ENCODE measurements around the gene TTC13. TPM values are rescaled to one million over a fixed set of nuclear protein-coding genes. Genes with fewer than 3 reads are reported as not detected.
"Not testable (repeated sequence)": the region's sequence is repeated elsewhere in the genome, so short reads cannot be mapped to it uniquely, and the experiment has no call there.

Gene TTC13, protein sequence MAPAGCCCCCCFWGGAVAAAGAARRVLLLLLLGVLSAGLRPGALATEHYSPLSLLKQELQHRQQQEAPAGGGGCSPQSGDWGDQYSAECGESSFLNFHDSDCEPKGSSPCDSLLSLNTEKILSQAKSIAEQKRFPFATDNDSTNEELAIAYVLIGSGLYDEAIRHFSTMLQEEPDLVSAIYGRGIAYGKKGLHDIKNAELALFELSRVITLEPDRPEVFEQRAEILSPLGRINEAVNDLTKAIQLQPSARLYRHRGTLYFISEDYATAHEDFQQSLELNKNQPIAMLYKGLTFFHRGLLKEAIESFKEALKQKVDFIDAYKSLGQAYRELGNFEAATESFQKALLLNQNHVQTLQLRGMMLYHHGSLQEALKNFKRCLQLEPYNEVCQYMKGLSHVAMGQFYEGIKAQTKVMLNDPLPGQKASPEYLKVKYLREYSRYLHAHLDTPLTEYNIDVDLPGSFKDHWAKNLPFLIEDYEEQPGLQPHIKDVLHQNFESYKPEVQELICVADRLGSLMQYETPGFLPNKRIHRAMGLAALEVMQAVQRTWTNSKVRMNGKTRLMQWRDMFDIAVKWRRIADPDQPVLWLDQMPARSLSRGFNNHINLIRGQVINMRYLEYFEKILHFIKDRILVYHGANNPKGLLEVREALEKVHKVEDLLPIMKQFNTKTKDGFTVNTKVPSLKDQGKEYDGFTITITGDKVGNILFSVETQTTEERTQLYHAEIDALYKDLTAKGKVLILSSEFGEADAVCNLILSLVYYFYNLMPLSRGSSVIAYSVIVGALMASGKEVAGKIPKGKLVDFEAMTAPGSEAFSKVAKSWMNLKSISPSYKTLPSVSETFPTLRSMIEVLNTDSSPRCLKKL
- 7.4 and 15.1 TPM in 2 replicates for total RNA-seq (ENCODE audit: low replicate concordance)

- DNase-seq (ENCODE audit: low read depth) = peak; percentile 96
- peak within 1 kb of the TSS; percentile 94 for H3K4me3 ChIP-seq (ENCODE audit: low read depth, low read length)
- TF ChIP-seq, protein P1, sequence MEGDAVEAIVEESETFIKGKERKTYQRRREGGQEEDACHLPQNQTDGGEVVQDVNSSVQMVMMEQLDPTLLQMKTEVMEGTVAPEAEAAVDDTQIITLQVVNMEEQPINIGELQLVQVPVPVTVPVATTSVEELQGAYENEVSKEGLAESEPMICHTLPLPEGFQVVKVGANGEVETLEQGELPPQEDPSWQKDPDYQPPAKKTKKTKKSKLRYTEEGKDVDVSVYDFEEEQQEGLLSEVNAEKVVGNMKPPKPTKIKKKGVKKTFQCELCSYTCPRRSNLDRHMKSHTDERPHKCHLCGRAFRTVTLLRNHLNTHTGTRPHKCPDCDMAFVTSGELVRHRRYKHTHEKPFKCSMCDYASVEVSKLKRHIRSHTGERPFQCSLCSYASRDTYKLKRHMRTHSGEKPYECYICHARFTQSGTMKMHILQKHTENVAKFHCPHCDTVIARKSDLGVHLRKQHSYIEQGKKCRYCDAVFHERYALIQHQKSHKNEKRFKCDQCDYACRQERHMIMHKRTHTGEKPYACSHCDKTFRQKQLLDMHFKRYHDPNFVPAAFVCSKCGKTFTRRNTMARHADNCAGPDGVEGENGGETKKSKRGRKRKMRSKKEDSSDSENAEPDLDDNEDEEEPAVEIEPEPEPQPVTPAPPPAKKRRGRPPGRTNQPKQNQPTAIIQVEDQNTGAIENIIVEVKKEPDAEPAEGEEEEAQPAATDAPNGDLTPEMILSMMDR (IDR thresholded peaks at IDR 0.05; ENCODE audit: insufficient read depth, low read length) = no peak
Observed at GRCh38 chr1:230978491-230979388, at the start of gene TTC13, which contains the start of gene ARV1. Gene TTC13, minus strand, starts transcription at chr1:230978861. Its CDS starts 31 bp downstream, at chr1:230978830. Gene ARV1, plus strand, starts transcription at chr1:230979094. Its CDS starts 12 bp downstream, at chr1:230979106.

DNA sequence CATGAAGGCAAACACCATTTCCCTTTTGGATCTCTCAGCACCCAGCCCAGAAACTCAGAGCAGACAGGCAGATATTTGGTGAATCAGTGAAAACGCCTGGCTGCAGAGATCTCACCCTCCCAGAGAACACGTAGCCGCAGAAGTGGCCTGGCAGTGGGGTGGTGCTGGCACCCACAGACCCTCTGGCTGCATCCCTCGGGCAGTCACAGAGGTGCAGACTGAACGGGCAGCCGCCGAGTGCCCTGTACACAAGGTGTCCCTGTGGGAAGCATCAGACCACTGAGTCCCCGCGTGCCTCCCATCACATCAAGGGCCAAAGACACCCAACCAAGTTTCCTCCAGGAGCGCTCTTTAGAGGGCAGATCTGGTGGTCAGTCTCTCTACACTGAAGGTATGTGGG is 49.3 kb upstream of the TTC13 start:
- no peak for DNase-seq (ENCODE audit: low read depth)
- TF ChIP-seq, protein P1 (IDR thresholded peaks at IDR 0.05; ENCODE audit: insufficient read depth, low read length) = no peak
- H3K4me3 ChIP-seq (ENCODE audit: low read depth, low read length) = no peak overlapping the region

- TF ChIP-seq, protein P1 (IDR thresholded peaks at IDR 0.05; ENCODE audit: insufficient read depth, low read length) = no peak
- H3K4me3 ChIP-seq (ENCODE audit: low read depth, low read length) = no peak overlapping the region
- DNase-seq (ENCODE audit: low read depth) = no peak
Observed at GRCh38 chr1:231027136-231027925, 48.7 kb upstream of the TTC13 start.

DNA sequence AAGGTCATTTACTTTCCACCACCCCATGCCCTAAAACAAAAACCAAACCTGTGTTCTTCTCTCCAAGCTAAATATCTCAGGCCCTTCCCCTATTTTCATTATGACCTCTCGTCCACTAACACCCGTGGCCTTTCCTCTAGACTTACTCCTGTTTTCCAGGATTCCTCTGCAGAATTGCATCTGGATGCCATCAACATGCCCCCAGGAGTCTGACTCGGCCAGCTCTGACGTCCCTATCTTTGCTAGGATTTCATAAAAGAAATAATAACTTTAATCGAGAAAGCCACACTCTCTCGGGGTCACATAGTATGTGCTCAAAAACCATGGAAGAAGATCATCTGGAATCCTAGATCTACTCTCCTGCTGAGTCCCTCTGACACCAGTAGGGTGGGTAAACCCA is 47.9 kb upstream of the TTC13 start:
- no peak for DNase-seq (ENCODE audit: low read depth)
- TF ChIP-seq, protein P1 (IDR thresholded peaks at IDR 0.05; ENCODE audit: insufficient read depth, low read length) = no peak

GRCh38 chr1:231023150-231023549 is 44.5 kb upstream of the TTC13 start:
- no peak for DNase-seq (ENCODE audit: low read depth)
- H3K4me3 ChIP-seq (ENCODE audit: low read depth, low read length) = no peak overlapping the region
- TF ChIP-seq, protein P1 (IDR thresholded peaks at IDR 0.05; ENCODE audit: insufficient read depth, low read length) = no peak

More for the DNA sequence above, 47.9 kb upstream of the TTC13 start:
- no peak overlapping the region for H3K4me3 ChIP-seq (ENCODE audit: low read depth, low read length)

DNA sequence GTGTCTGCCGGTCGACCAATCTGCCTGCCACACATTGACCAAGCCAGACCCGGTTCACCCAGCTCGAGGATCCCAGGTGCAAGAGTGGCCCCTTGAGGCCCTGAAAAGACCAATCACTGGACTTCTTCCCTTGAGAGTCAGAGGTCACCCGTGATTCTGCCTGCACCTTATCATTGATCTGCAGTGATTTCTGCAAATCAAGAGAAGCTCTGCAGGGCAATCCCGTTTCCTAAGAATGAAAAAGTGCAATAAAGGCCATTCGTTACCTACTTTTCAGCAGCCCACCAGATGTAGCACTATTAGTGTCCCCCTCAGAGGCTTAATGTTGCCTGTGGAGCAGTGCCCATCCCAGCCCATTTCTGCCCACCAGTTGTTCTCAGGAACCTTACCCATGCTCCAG is 43.9 kb upstream of the TTC13 start:
- DNase-seq (ENCODE audit: low read depth); H3K4me3 ChIP-seq (ENCODE audit: low read depth, low read length): not testable (repeated sequence)
